ENCODE results near the gene KCNK7.

KCNK7 gene

GRCh38 chr11:65613091-65613928, 17.7 kb upstream of the KCNK7 start:
- DNase-seq, result peak; percentile 11
- in situ Hi-C loops (cut with HindIII; ENCODE audit: low pct_ligation_motif_present, low pct_unique_long_range_greater_than_20kb, low sequenced_read_pairs), result no loop called here

GRCh38 chr11:65612691-65613090, 17.1 kb upstream of the KCNK7 start:
- in situ Hi-C loops (cut with HindIII; ENCODE audit: low pct_ligation_motif_present, low pct_unique_long_range_greater_than_20kb, low sequenced_read_pairs), result no loop called here
- no peak for DNase-seq

- DNase-seq, result no peak
- in situ Hi-C loops (cut with HindIII; ENCODE audit: low pct_ligation_motif_present, low pct_unique_long_range_greater_than_20kb, low sequenced_read_pairs), result no loop called here
These were observed 16.4 kb upstream of the KCNK7 start for GRCh38 chr11:65611758-65612603.

- no peak for DNase-seq
- in situ Hi-C loops (cut with HindIII; ENCODE audit: low pct_ligation_motif_present, low pct_unique_long_range_greater_than_20kb, low sequenced_read_pairs), result no loop called here
These were observed 15.6 kb upstream of the KCNK7 start for GRCh38 chr11:65611028-65611757.

GRCh38 chr11:65610404-65610803, 14.8 kb upstream of the KCNK7 start:
- in situ Hi-C loops (cut with HindIII; ENCODE audit: low pct_ligation_motif_present, low pct_unique_long_range_greater_than_20kb, low sequenced_read_pairs), result no loop called here
- DNase-seq, result no peak

- in situ Hi-C loops (cut with HindIII; ENCODE audit: low pct_ligation_motif_present, low pct_unique_long_range_greater_than_20kb, low sequenced_read_pairs), result no loop called here
- DNase-seq, result no peak
These were observed 14.1 kb upstream of the KCNK7 start for GRCh38 chr11:65609665-65610064.

- in situ Hi-C loops (cut with HindIII; ENCODE audit: low pct_ligation_motif_present, low pct_unique_long_range_greater_than_20kb, low sequenced_read_pairs), result no loop called here
- DNase-seq, result no peak
These were observed 13.6 kb upstream of the KCNK7 start for GRCh38 chr11:65609229-65609628.

- no peak for DNase-seq
- in situ Hi-C loops (cut with HindIII; ENCODE audit: low pct_ligation_motif_present, low pct_unique_long_range_greater_than_20kb, low sequenced_read_pairs), result no loop called here
These were observed 12.2 kb upstream of the KCNK7 start for GRCh38 chr11:65607614-65608426.

- peak; percentile 14 for DNase-seq
- in situ Hi-C loops (cut with HindIII; ENCODE audit: low pct_ligation_motif_present, low pct_unique_long_range_greater_than_20kb, low sequenced_read_pairs), result no loop called here
These were observed 11.4 kb upstream of the KCNK7 start for GRCh38 chr11:65606876-65607613.

GRCh38 chr11:65604258-65604657, 8.7 kb upstream of the KCNK7 start:
- no peak for DNase-seq
- in situ Hi-C loops (cut with HindIII; ENCODE audit: low pct_ligation_motif_present, low pct_unique_long_range_greater_than_20kb, low sequenced_read_pairs), result no loop called here

GRCh38 chr11:65599955-65600246, 4.3 kb upstream of the KCNK7 start:
- in situ Hi-C loops (cut with HindIII; ENCODE audit: low pct_ligation_motif_present, low pct_unique_long_range_greater_than_20kb, low sequenced_read_pairs), result no loop called here

GRCh38 chr11:65599216-65599954, 3.8 kb upstream of the KCNK7 start:
- no peak for DNase-seq
- in situ Hi-C loops (cut with HindIII; ENCODE audit: low pct_ligation_motif_present, low pct_unique_long_range_greater_than_20kb, low sequenced_read_pairs), result no loop called here

More at GRCh38 chr11:65599955-65600246, 4.3 kb upstream of the KCNK7 start:
- no peak for DNase-seq

GRCh38 chr11:65598258-65598699, 2.7 kb upstream of the KCNK7 start:
- in situ Hi-C loops (cut with HindIII; ENCODE audit: low pct_ligation_motif_present, low pct_unique_long_range_greater_than_20kb, low sequenced_read_pairs), result no loop called here
- DNase-seq, result no peak

GRCh38 chr11:65596520-65596919, 920 bp upstream of the KCNK7 start:
- no peak for DNase-seq
- in situ Hi-C loops (cut with HindIII; ENCODE audit: low pct_ligation_motif_present, low pct_unique_long_range_greater_than_20kb, low sequenced_read_pairs), result no loop called here

GRCh38 chr11:65595131-65595530, 469 bp downstream of the KCNK7 start:
- DNase-seq, result no peak
- in situ Hi-C loops (cut with HindIII; ENCODE audit: low pct_ligation_motif_present, low pct_unique_long_range_greater_than_20kb, low sequenced_read_pairs), result no loop called here

- in situ Hi-C loops (cut with HindIII; ENCODE audit: low pct_ligation_motif_present, low pct_unique_long_range_greater_than_20kb, low sequenced_read_pairs), result no loop called here
- no peak for DNase-seq
These were observed 1.8 kb downstream of the KCNK7 start for GRCh38 chr11:65593518-65594414.

All from ACHN (cell line).